ENCODE data around the gene ZBTB43. TPM values are rescaled to one million over a fixed set of nuclear protein-coding genes. Genes with fewer than 3 reads are reported as not detected.

The ZBTB43 gene
- total RNA-seq, 1 donor from 2014 or later = 16.7 TPM

- no peaks in the 10 kb centered on the region for H3K27me3 Mint-ChIP-seq
- DNase-seq (ENCODE audit: extremely low spot score, unreplicated experiment) = no peak
- TF ChIP-seq CTCF (conservative IDR thresholded peaks at IDR 0.05) = no peak
- peak overlapping the region; percentile 36 for H3K27ac Mint-ChIP-seq
- no peak overlapping the region for H3K4me3 Mint-ChIP-seq
- H3K36me3 Mint-ChIP-seq = peaks cover 27% of the 10 kb centered on the region
- peaks cover 15% of the 10 kb centered on the region for H3K4me1 Mint-ChIP-seq (ENCODE audit: unreplicated experiment)
- no peaks in the 10 kb centered on the region for H3K9me3 Mint-ChIP-seq
Measured at GRCh38 chr9:126838895-126839294, 34.1 kb downstream of the ZBTB43 start.

DNA sequence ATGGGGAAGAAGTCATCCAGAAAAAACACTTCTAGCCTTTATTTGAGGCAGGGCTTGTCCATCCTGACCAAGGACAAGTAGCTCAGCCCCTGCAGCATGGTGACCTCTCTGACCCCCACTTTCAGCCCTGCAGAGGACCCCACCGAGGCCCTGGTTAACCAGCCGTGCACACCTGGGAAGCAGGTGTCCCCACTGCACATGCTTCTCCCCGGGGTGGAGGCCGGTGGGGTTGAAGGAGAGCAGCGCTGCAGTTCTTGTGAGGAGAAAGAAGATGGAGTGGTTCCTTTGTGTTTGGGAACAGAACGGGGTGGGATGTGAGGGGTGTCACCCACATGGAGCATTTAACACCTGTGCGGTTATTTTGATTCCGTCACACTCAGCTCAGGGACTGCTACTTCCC is 34.5 kb downstream of the ZBTB43 start:
- peak overlapping the region; percentile 36 for H3K27ac Mint-ChIP-seq
- no peak overlapping the region for H3K4me3 Mint-ChIP-seq
- H3K27me3 Mint-ChIP-seq = no peaks in the 10 kb centered on the region
- H3K36me3 Mint-ChIP-seq = peaks cover 24% of the 10 kb centered on the region
- no peak for TF ChIP-seq CTCF (conservative IDR thresholded peaks at IDR 0.05)
- H3K9me3 Mint-ChIP-seq = no peaks in the 10 kb centered on the region
- no peak for DNase-seq (ENCODE audit: extremely low spot score, unreplicated experiment)
- peaks cover 15% of the 10 kb centered on the region for H3K4me1 Mint-ChIP-seq (ENCODE audit: unreplicated experiment)

DNA sequence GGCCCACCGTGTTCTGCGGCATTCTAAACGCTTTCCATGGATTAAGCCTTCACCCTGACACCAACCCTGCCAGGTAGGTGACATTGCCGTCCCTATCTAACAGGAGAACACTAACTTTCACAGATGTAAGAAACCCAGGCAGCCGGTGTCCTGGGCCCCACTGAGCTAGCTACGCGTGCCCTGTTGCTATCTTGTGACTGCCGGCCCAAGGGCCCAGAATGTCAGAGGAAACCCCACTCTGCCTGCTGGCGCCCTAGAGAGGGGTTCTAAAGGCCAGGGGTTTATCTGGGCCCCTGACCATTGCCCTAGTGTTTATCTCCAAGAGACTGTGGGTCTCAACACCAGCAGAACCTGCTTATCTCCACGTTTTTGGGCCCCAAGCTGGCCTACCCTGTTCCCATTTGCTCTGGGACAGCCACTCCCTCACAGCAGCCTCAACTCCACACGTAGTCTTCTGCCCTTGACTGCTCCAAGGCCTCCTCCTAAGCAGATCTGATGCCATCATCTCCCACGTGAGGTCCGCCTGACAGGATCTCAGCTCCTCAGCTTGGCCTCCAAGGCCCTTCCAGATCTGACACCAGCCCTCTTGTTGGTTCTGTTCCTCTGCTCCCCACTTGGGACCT is 37.5 kb downstream of the ZBTB43 start:
- H3K27me3 Mint-ChIP-seq = no peaks in the 10 kb centered on the region
- peaks cover 15% of the 10 kb centered on the region for H3K4me1 Mint-ChIP-seq (ENCODE audit: unreplicated experiment)
- H3K36me3 Mint-ChIP-seq = peaks cover 10% of the 10 kb centered on the region
- no peak for DNase-seq (ENCODE audit: extremely low spot score, unreplicated experiment)
- no peak overlapping the region for H3K4me3 Mint-ChIP-seq
- no peaks in the 10 kb centered on the region for H3K9me3 Mint-ChIP-seq
- no peak for TF ChIP-seq CTCF (conservative IDR thresholded peaks at IDR 0.05)
- H3K27ac Mint-ChIP-seq = no peak overlapping the region

DNA sequence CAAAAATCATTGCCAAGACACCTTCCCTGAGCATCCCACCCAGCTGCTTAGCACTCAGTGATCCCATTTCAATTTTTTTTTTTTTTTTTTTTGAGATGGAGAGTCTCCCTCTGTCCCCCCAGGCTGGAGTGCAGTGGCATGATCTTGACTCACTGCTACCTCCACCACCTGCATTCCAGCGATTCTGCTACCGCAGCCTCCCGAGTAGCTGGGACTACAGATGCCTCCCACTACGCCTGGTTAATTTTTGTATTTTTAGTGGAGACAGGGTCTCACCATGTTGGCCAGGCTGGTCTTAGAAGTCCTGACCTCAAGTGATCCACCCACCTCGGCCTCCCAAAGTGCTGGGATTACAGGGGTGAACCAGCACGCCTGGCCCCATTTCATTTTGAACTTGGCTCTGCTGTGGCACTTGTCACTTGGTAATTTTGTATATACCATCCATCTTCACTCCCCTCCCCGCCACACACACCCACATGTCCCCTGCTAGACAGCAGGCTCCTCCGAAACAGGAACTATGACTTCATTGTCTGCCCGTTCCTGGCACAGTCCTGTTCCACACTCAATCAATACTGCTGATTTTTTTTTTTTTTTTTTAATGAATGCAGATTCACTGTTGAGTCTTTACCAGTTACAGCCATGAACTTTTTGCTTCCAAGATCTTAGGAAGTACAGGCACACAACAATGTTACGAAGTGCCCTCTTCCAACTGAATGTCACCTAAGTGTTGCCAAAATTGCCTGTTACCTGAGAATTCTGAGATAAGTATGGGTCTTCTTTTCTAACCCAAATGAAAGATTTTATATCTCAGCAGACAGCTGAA is 38.3 kb downstream of the ZBTB43 start:
- H3K27me3 Mint-ChIP-seq = no peaks in the 10 kb centered on the region
- no peaks in the 10 kb centered on the region for H3K9me3 Mint-ChIP-seq
- peaks cover 6% of the 10 kb centered on the region for H3K36me3 Mint-ChIP-seq
- TF ChIP-seq CTCF (conservative IDR thresholded peaks at IDR 0.05) = no peak
- H3K4me1 Mint-ChIP-seq (ENCODE audit: unreplicated experiment) = peaks cover 15% of the 10 kb centered on the region
- H3K4me3 Mint-ChIP-seq = no peak overlapping the region
- no peak for DNase-seq (ENCODE audit: extremely low spot score, unreplicated experiment)
- peak overlapping the region; percentile 78 for H3K27ac Mint-ChIP-seq

- Mint-ChIP-seq H3K36me3 (peaks cover under 1% of the 10 kb centered on the region), H3K27ac (no peak overlapping the region), H3K27me3 (no peaks in the 10 kb centered on the region), H3K4me1 (ENCODE audit: unreplicated experiment) (peaks cover 11% of the 10 kb centered on the region), H3K4me3 (no peak overlapping the region), H3K9me3 (no peaks in the 10 kb centered on the region)
- no peak for DNase-seq (ENCODE audit: extremely low spot score, unreplicated experiment)
- TF ChIP-seq CTCF (conservative IDR thresholded peaks at IDR 0.05) = no peak
Measured at GRCh38 chr9:126844085-126844484, 39.2 kb downstream of the ZBTB43 start.
